PC-3 (cell line): Measurements from ENCODE around the gene TMEM37. TPM values are rescaled to one million over a fixed set of nuclear protein-coding genes. Genes with fewer than 3 reads are reported as not detected.

Experiments used
- ATAC-seq: fragments of 200-7000 bp; cut with Tn5 transposase; 2 replicates; pipeline ENCODE4 v1.9.1; 2020; ENCODE audit warnings: mild to moderate bottlenecking, moderate library complexity
- BruUV-seq: library from RNA; stranded (reverse); fragments of 400-500 nt; replicated peaks from 2 replicates; lab custom pipeline; 2021; lab: Mats Ljungman, UMichigan
- CTCF ChIA-PET: fragments of 300-600 bp; sonication (Branson Sonifier 250); formaldehyde crosslinking; loops from one replicate; lab custom pipeline; 2022; ENCODE audit warnings: antibody characterized with exemption; lab: Charles Lee
- POLR2A ChIA-PET: fragments of 300-600 bp; sonication (Branson Sonifier 250); formaldehyde crosslinking; loops from one replicate; lab custom pipeline; 2022; ENCODE audit warnings: antibody characterized with exemption; ENCODE audit not compliant: unreplicated experiment; lab: Charles Lee
- DNase-seq: peaks from one replicate; pipeline ENCODE4 v3.0.0-alpha.2; 2015
- H2AFZ ChIP-seq: fragments of 300-600 bp; sonication (generic); 2 replicates; pipeline ENCODE4 v1.6.0; 2016; ENCODE audit warnings: antibody characterized with exemption, low read length
- H3F3A ChIP-seq: fragments of 300-600 bp; sonication (generic); one replicate; pipeline ENCODE4 v1.6.0; 2017; ENCODE audit warnings: antibody characterized with exemption, low read length, control low read depth, mild to moderate bottlenecking; ENCODE audit not compliant: unreplicated experiment
- H3K27ac ChIP-seq: fragments of 300-600 bp; sonication (generic); 2 replicates; pipeline ENCODE4 v1.5.1; 2016; ENCODE audit warnings: mild to moderate bottlenecking, low read length
- H3K27me3 ChIP-seq: fragments of 300-600 bp; sonication (generic); 2 replicates; pipeline ENCODE4 v1.6.1; 2016; ENCODE audit warnings: low read length, mixed read lengths
- H3K36me3 ChIP-seq: fragments of 300-600 bp; sonication (generic); 2 replicates; pipeline ENCODE4 v1.6.1; 2016; ENCODE audit warnings: low read depth, mixed run types, low read length, mixed read lengths
- H3K4me1 ChIP-seq: fragments of 300-600 bp; sonication (generic); 2 replicates; pipeline ENCODE4 v1.5.1; 2016; ENCODE audit warnings: low read length; ENCODE audit not compliant: insufficient read depth
- H3K4me2 ChIP-seq: fragments of 300-600 bp; sonication (generic); 2 replicates; pipeline ENCODE4 v1.6.0; 2016; ENCODE audit warnings: low read length
- H3K4me3 ChIP-seq: fragments of 300-600 bp; sonication (generic); 2 replicates; pipeline ENCODE4 v1.5.1; 2016; ENCODE audit warnings: mild to moderate bottlenecking, low read length, mixed read lengths
- H3K79me2 ChIP-seq: fragments of 300-600 bp; sonication (generic); 2 replicates; pipeline ENCODE4 v1.6.1; 2017; ENCODE audit warnings: low read length, mixed read lengths
- H3K9ac ChIP-seq: fragments of 300-600 bp; sonication (generic); 2 replicates; pipeline ENCODE4 v1.6.0; 2016; ENCODE audit warnings: mild to moderate bottlenecking, low read length
- H3K9me2 ChIP-seq: fragments of 300-600 bp; sonication (generic); replicated peaks from 2 replicates; pipeline ENCODE4 v1.6.1; 2016; ENCODE audit warnings: mixed run types, low read length, mixed read lengths
- H3K9me3 ChIP-seq: fragments of 300-600 bp; sonication (generic); 2 replicates; pipeline ENCODE4 v1.6.1; 2016; ENCODE audit warnings: low read length, mixed read lengths
- H4K20me1 ChIP-seq: fragments of 300-600 bp; sonication (generic); 2 replicates; pipeline ENCODE4 v1.6.1; 2016; ENCODE audit warnings: low read length, mixed read lengths
- EZH2 ChIP-seq: fragments of 300-600 bp; sonication (generic); IDR thresholded peaks from one replicate; pipeline ENCODE4 v1.6.1; 2017; ENCODE audit warnings: antibody characterized with exemption, mild to moderate bottlenecking, low read length; ENCODE audit not compliant: unreplicated experiment
- EZH2phosphoT487 ChIP-seq: fragments of 300-600 bp; sonication (generic); IDR thresholded peaks from 2 replicates; pipeline ENCODE4 v1.6.1; 2018; ENCODE audit warnings: mild to moderate bottlenecking, antibody characterized with exemption, low read length, borderline replicate concordance
- intact Hi-C: fragments of 100-400 bp; cut with micrococcal nuclease; formaldehyde crosslinking; loops from 2 replicates; pipeline ENCODE4 v1.9.0; 2023
- total RNA-seq: library from RNA; depleted of rRNA; stranded (reverse); fragments of >200 nt; gene quantifications from 2 replicates; pipeline ENCODE4 v1.2.3, GENCODE V29; 2014
- TF ChIP-seq, protein P1 (sequence below): fragments of 300-600 bp; sonication (generic); conservative IDR thresholded peaks from 2 replicates; pipeline ENCODE4 v1.5.1; 2017; ENCODE audit warnings: antibody characterized with exemption, low read depth, mild to moderate bottlenecking, low read length

TMEM37 gene
- total RNA-seq, 1 experiment from 2014 or later, result 0.26 TPM

DNA sequence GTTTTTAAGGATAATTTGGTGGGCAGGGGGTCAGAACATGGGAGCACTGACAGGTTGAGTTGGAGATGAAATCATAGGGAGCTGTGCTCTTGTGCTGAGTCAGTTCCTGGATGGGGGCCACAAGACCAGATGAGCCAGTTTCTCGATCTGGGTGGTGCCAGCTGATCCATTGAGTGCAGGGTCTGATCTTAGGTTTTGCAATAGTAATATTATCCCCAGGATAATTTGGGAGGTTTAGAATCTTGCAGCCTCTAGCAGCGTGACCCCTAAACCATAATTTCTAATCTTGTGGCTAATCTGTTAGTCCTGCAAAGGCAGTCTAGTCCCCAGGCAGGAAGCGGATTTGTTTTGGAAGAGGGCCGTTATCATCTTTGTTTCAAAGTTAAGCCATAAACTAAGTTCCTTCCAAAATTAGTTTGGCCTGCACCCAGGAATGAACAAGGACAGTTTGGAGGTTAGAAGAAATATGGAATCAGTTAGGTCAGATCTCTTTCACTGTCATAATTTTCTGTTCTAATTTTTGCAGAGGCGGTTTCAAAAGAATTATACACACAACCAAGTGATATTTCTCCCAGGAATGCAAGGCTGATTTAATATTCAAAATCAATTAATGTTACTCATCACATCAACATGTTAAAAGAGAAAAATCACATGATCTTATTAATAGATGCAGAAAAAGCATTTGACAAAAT is 41.9 kb upstream of the TMEM37 start:
- Histone ChIP-seq H3K9me2 (no peaks in the 10 kb centered on the region), H3K4me2 (peak overlapping the region; percentile 73), H3K9ac (no peak overlapping the region), H3K79me2 (no peaks in the 10 kb centered on the region), H4K20me1 (no peaks in the 10 kb centered on the region), H3K4me3 (peak overlapping the region; percentile 23; the same call in 1 of the 2 replicates), H3K36me3 (no peaks in the 10 kb centered on the region), H3K27ac (no peak overlapping the region), H3K27me3 (no peaks in the 10 kb centered on the region), H3F3A (no peaks in the 10 kb centered on the region), H2AFZ (peak overlapping the region; percentile 27; the same call in 1 of the 2 replicates), H3K4me1 (peaks cover 17% of the 10 kb centered on the region), H3K9me3 (no peaks in the 10 kb centered on the region)
- TF ChIP-seq, protein P1, sequence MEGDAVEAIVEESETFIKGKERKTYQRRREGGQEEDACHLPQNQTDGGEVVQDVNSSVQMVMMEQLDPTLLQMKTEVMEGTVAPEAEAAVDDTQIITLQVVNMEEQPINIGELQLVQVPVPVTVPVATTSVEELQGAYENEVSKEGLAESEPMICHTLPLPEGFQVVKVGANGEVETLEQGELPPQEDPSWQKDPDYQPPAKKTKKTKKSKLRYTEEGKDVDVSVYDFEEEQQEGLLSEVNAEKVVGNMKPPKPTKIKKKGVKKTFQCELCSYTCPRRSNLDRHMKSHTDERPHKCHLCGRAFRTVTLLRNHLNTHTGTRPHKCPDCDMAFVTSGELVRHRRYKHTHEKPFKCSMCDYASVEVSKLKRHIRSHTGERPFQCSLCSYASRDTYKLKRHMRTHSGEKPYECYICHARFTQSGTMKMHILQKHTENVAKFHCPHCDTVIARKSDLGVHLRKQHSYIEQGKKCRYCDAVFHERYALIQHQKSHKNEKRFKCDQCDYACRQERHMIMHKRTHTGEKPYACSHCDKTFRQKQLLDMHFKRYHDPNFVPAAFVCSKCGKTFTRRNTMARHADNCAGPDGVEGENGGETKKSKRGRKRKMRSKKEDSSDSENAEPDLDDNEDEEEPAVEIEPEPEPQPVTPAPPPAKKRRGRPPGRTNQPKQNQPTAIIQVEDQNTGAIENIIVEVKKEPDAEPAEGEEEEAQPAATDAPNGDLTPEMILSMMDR, result no peak
- TF ChIP-seq EZH2 (no peak), EZH2phosphoT487 (no peak)
- DNase-seq (peak; percentile 89), ATAC-seq (peak; percentile 68)
- POLR2A ChIA-PET, result no interaction called here
- intact Hi-C loops, result no loop called here
- BruUV-seq, result no TSS peak
- CTCF ChIA-PET, result no interaction called here

DNA sequence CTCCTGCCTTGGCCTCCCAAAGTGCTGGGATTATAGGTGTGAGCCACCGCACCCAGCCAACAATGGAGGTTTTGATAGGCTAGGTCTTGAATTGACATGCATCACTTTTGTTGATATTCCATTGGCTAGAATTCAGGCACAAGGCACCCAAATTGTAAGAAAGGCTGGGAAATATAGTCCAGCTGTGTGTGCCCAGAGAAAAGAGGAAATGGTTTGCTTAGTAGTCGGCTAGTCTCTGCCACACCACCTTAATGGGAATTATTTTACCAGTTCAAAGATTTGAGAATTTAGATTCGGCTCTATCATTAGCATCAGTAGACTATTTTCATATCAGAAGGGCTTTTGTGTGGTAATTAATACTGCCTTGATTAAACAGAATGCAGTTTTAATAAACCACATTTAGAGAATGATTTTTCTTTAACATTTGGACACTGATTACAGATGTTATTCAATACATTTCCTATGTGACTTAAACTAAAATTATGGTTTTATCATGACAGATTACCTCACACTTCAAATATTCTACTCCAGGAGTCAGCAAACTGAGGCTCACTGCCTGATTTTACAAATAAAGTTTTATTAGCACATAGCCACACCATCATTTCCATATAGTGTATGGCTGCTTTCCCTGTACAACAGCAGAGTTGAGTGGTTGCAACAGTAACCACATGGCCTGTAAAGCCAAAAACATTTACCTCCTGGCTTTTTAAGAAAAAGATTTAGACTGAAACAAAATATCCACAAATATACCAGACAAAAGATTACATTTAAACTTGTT is 37.5 kb upstream of the TMEM37 start:
- Histone ChIP-seq H3K27me3 (no peaks in the 10 kb centered on the region), H3K9ac (no peak overlapping the region), H3K9me2 (no peaks in the 10 kb centered on the region), H2AFZ (no peak overlapping the region), H3K9me3 (no peaks in the 10 kb centered on the region), H3K36me3 (no peaks in the 10 kb centered on the region), H3K79me2 (no peaks in the 10 kb centered on the region), H3K27ac (no peak overlapping the region), H4K20me1 (no peaks in the 10 kb centered on the region), H3K4me1 (peaks cover 21% of the 10 kb centered on the region), H3F3A (no peaks in the 10 kb centered on the region), H3K4me2 (no peak overlapping the region), H3K4me3 (no peak overlapping the region)
- CTCF ChIA-PET, result no interaction called here
- no peak for TF ChIP-seq EZH2phosphoT487
- TF ChIP-seq, protein P1, result no peak
- TF ChIP-seq EZH2, result no peak
- intact Hi-C loops, result no loop called here
- no peak for DNase-seq
- POLR2A ChIA-PET, result no interaction called here
- no peak for ATAC-seq
- no TSS peak for BruUV-seq

DNA sequence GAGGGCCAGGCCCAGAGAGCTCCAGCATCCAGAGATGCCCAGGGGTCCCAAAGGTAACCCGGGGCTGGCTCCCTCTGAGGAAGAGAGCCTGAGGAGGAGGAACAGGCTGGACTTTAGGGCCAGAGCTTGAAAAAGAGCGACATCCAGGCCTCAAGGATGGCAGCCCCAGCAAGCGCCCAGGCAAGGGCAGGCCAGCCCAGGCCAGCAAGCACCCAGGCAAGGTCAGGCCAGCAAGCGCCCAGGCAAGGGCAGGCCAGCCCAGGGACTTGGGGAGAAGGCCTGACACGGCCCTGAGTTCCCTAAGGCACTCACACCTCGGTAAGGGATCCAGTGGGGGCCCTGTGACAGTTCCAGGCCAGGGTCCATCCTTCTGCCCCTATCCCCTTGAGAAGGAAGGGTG is 34.5 kb upstream of the TMEM37 start:
- H2AFZ ChIP-seq, result no peak overlapping the region
- no peak overlapping the region for H3K27ac ChIP-seq
- no peak overlapping the region for H3K4me2 ChIP-seq
- DNase-seq (no peak), ATAC-seq (no peak)
- BruUV-seq, result no TSS peak
- no peak overlapping the region for H3K4me3 ChIP-seq
- ChIA-PET CTCF (no interaction called here), POLR2A (no interaction called here)
- no peaks in the 10 kb centered on the region for H3K36me3 ChIP-seq
- TF ChIP-seq EZH2 (no peak), EZH2phosphoT487 (no peak)
- TF ChIP-seq, protein P1, result no peak
- no peaks in the 10 kb centered on the region for H4K20me1 ChIP-seq
- H3K4me1 ChIP-seq, result peaks cover 11% of the 10 kb centered on the region
- H3F3A ChIP-seq, result no peaks in the 10 kb centered on the region
- H3K9me2 ChIP-seq, result no peaks in the 10 kb centered on the region
- H3K27me3 ChIP-seq, result no peaks in the 10 kb centered on the region
- intact Hi-C loops, result no loop called here
- H3K79me2 ChIP-seq, result no peaks in the 10 kb centered on the region
- H3K9ac ChIP-seq, result no peak overlapping the region
- no peaks in the 10 kb centered on the region for H3K9me3 ChIP-seq
